HepG2 (cell line): ENCODE data around the gene SMURF1. TPM values are rescaled to one million over a fixed set of nuclear protein-coding genes. Genes with fewer than 3 reads are reported as not detected.
A peak's percentile ranks its signal among the peaks of the same experiment; 100 is the strongest.

Source experiments
- ATAC-seq: fragments of 200-7000 bp; cut with Tn5 transposase; 3 replicates; pipeline ENCODE4 v1.9.1; 2020; ENCODE audit warnings: mild to moderate bottlenecking, moderate library complexity
- BruUV-seq: library from RNA; stranded (reverse); fragments of 400-500 nt; replicated peaks from 2 replicates; lab custom pipeline; 2021; lab: Mats Ljungman, UMichigan
- CTCF ChIA-PET: fragments of 300-600 bp; formaldehyde crosslinking; extraction: SDS; loops from one replicate; lab custom pipeline; 2021; ENCODE audit warnings: low total read pairs, inconsistent platforms, low intra/inter-chr PET ratio; lab: Yijun Ruan, JAX
- POLR2A ChIA-PET: fragments of 350-600 bp; sonication (Branson Sonifier 250); formaldehyde crosslinking; loops from one replicate; lab custom pipeline; 2020; ENCODE audit warnings: antibody characterized with exemption, inconsistent platforms; lab: Yijun Ruan, JAX
- DNase-seq: peaks from one replicate; pipeline ENCODE4 v3.0.0-alpha.2; 2015; ENCODE audit warnings: low spot score
- FAIRE-seq: peaks from 3 replicates; lab custom pipeline; 2011; peaks lifted over from hg19 to GRCh38; lab: Jason Lieb, UNC
- H2AFZ ChIP-seq: one replicate; pipeline ENCODE4 v1.6.1; 2011; ENCODE audit warnings: low read length, inconsistent platforms
- H3K27ac ChIP-seq: fragments of 300-600 bp; 3 replicates; pipeline ENCODE4 v1.8.0; 2011; ENCODE audit warnings: mixed run types, mild to moderate bottlenecking, mixed read lengths, low read length, inconsistent platforms; ENCODE audit not compliant: insufficient read depth; ENCODE audit errors: extremely low read length
- H3K27me3 ChIP-seq, 2 experiments: fragments of 200-600 bp in 1 of 2; 2 replicates in 1 of 2; 3 replicates in 1 of 2; pipeline versions ENCODE4 v1.6.0 to v1.8.0; 2011; ENCODE audit warnings: low read length in 2 of 2, mild to moderate bottlenecking in 2 of 2, moderate library complexity in 2 of 2, inconsistent platforms in 1 of 2; ENCODE audit not compliant: insufficient read depth in 2 of 2, control insufficient read depth in 1 of 2
- H3K36me3 ChIP-seq, 2 experiments: fragments of 200-600 bp in 1 of 2; replicated peaks in 1 of 2; 2 replicates in 1 of 2; 3 replicates in 1 of 2; pipeline versions ENCODE4 v1.5.1 to v1.8.0; 2011; ENCODE audit warnings: low read length in 2 of 2, inconsistent platforms in 1 of 2; ENCODE audit not compliant: insufficient read depth in 2 of 2, control insufficient read depth in 1 of 2
- H3K4me1 ChIP-seq: 2 replicates; pipeline ENCODE4 v1.5.1; 2012; ENCODE audit warnings: low read length, inconsistent platforms; ENCODE audit not compliant: insufficient read depth
- H3K4me2 ChIP-seq: 2 replicates; pipeline ENCODE4 v1.6.0; 2011; ENCODE audit warnings: low read depth, low read length, inconsistent platforms
- H3K4me3 ChIP-seq, 3 experiments: fragments of 200-600 bp in 1 of 3; sonication (generic), shearing (Covaris generic) in 1 of 3; replicated peaks in 1 of 3; 2 replicates each; pipeline ENCODE4 v1.5.1; 2011 to 2016; ENCODE audit warnings: low read length in 3 of 3, inconsistent platforms in 2 of 3, low read depth in 2 of 3, mild to moderate bottlenecking in 2 of 3, control low read depth in 1 of 3, mixed read lengths in 1 of 3; ENCODE audit not compliant: insufficient read depth in 1 of 3
- H3K79me2 ChIP-seq: one replicate; pipeline ENCODE4 v1.6.1; 2011; ENCODE audit warnings: low read length, inconsistent platforms; ENCODE audit not compliant: insufficient read depth
- H3K9ac ChIP-seq: 2 replicates; pipeline ENCODE4 v1.6.0; 2011; ENCODE audit warnings: mild to moderate bottlenecking, low read depth, low read length, inconsistent platforms; ENCODE audit not compliant: insufficient read depth
- H3K9me3 ChIP-seq: 2 replicates; pipeline ENCODE4 v1.5.1; 2012; ENCODE audit warnings: mild to moderate bottlenecking, low read length
- H4K20me1 ChIP-seq: 2 replicates; pipeline ENCODE4 v1.6.0; 2011; ENCODE audit warnings: inconsistent platforms, mild to moderate bottlenecking, low read length, moderate library complexity; ENCODE audit not compliant: insufficient read depth
- AGO2 ChIP-seq: fragments of 200-400 bp; formaldehyde crosslinking; optimal IDR thresholded peaks from 2 replicates; pipeline ENCODE3; 2017; ENCODE audit warnings: mild to moderate bottlenecking, low read depth, low read length, moderate library complexity
- RFXAP ChIP-seq: sonication (generic); formaldehyde crosslinking; IDR thresholded peaks from 2 replicates; pipeline ENCODE4 v1.4.0; 2020; ENCODE audit warnings: missing genetic modification reagents, borderline replicate concordance
- ZNF441 ChIP-seq: sonication (generic); formaldehyde crosslinking; IDR thresholded peaks from 2 replicates; pipeline ENCODE4 v1.7.0; 2021; ENCODE audit warnings: missing genetic modification reagents, borderline replicate concordance
- WGBS: methylation state at CpG from one replicate; pipeline ENCODE4 v1.1.6; 2017; ENCODE audit warnings: low lambda C conversion rate; 5-methylcytosine and 5-hydroxymethylcytosine counted together
- in situ Hi-C: cut with HindIII; loops from 2 replicates; pipeline ENCODE4 v1.10.0; 2017; ENCODE audit warnings: low pct_unique_long_range_greater_than_20kb; ENCODE audit not compliant: extremely low pct_ligation_motif_present
- intact Hi-C: fragments of 100-400 bp; cut with micrococcal nuclease; formaldehyde crosslinking; loops from one replicate; pipeline ENCODE4 v1.10.0; 2022; ENCODE audit not compliant: unreplicated experiment
- polyA plus RNA-seq, 8 experiments: library from polyadenylated mRNA; depleted of rRNA in 3 of 8; stranded (reverse) in 7 of 8; unstranded in 1 of 8; fragments of >200 nt; fragmentation: Illumina TruSeq in 4 of 8; extraction: Trizol in 4 of 8; gene quantifications; 2 replicates each; pipeline versions ENCODE4 v1.2.1 to v1.2.3, GENCODE V29; 2011 to 2016; ENCODE audit warnings: low read depth in 4 of 8, missing spikeins in 1 of 8, mixed read lengths in 1 of 8; ENCODE audit not compliant: insufficient read depth in 1 of 8
- total RNA-seq, 5 experiments: library from RNA; depleted of rRNA; stranded (reverse); fragments of >200 nt; fragmentation: Illumina TruSeq; extraction: Trizol; gene quantifications; 2 replicates each; pipeline ENCODE4 v1.2.3, GENCODE V29; 2016; ENCODE audit warnings: low read depth in 1 of 5
- TF ChIP-seq, protein P1 (sequence below): sonication (generic); formaldehyde crosslinking; IDR thresholded peaks from 2 replicates; pipeline ENCODE4 v1.4.0; 2020; ENCODE audit warnings: missing genetic modification reagents
- TF ChIP-seq, protein P2 (sequence below): sonication (generic); formaldehyde crosslinking; IDR thresholded peaks from 2 replicates; pipeline ENCODE4 v1.4.0; 2020; ENCODE audit warnings: missing genetic modification reagents

Gene SMURF1
- total and polyA plus RNA-seq, 2 of the 13 experiments (the other 11 are each of a cell fraction or from before 2014, with no cell fraction given), result 8.3 to 11.1 TPM

DNA sequence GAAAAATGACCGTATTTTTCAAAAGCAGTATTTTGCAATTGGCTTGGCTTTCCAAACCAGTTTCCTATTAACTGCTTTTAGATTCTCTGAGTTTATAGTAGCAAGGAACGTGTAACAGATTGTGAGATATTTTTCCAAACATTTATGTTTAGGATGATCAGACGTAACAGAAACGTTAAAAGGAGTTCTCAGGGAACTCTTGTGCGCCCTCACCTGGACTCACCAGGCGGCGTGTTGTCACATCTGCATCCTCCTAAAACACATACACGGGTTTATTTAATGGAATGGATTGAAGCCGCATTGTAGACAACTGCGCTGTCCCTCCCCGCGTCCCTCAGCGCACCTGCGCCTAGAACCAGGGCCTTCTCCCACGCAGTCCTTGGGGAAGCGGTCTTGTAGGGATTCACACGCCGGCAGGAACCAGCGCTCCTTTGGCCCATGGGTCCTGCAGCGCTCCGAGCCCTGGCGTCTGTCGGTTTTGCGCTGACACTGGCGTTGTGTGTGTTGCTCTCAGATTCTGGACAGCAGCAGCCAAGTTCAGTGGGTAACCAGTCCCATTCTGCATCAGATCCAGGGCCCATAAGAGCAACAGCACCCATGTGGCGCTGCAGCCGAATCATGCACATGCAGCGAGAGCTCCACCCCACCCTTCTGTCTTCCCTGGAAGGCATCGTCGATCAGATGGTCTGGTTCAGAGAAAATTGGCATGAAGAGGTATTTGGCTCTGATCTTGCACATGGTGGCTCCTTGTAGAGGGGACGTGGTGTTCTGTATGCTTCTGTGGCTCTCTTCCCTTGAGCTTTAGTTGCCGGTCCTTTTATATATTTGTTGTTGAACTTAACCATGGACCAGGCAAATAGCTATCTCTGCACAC is 150.6 kb downstream of the SMURF1 start:
- Histone ChIP-seq H3K27ac (no peak overlapping the region), H3K36me3 (peaks cover 37 to 74% of the 10 kb centered on the region in 2 experiments), H3K4me2 (no peak overlapping the region), H3K9me3 (no peaks in the 10 kb centered on the region), H3K4me1 (no peaks in the 10 kb centered on the region), H4K20me1 (0 out of 2 replicates have a peak, but pooled peaks cover 2% of the 10 kb centered on the region), H3K9ac (no peak overlapping the region), H3K79me2 (no peaks in the 10 kb centered on the region), H3K27me3 (no peaks in the 10 kb centered on the region), H2AFZ (no peak overlapping the region), H3K4me3 (no peak overlapping the region)
- CTCF ChIA-PET, result no interaction called here
- WGBS, result 98% methylated on average over 30 of the region's 32 CpGs
- intact Hi-C loops, result no loop called here
- DNase-seq, result no peak
- POLR2A ChIA-PET, result no interaction called here
- no peak for FAIRE-seq
- in situ Hi-C loops, result no loop called here
- no TSS peak for BruUV-seq
- TF ChIP-seq, protein P1, sequence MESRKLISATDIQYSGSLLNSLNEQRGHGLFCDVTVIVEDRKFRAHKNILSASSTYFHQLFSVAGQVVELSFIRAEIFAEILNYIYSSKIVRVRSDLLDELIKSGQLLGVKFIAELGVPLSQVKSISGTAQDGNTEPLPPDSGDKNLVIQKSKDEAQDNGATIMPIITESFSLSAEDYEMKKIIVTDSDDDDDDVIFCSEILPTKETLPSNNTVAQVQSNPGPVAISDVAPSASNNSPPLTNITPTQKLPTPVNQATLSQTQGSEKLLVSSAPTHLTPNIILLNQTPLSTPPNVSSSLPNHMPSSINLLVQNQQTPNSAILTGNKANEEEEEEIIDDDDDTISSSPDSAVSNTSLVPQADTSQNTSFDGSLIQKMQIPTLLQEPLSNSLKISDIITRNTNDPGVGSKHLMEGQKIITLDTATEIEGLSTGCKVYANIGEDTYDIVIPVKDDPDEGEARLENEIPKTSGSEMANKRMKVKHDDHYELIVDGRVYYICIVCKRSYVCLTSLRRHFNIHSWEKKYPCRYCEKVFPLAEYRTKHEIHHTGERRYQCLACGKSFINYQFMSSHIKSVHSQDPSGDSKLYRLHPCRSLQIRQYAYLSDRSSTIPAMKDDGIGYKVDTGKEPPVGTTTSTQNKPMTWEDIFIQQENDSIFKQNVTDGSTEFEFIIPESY (CRISPR knock-in tag), result 0 out of 2 replicates have a peak, but pooled peaks have one; percentile 23
- TF ChIP-seq ZNF441 (CRISPR knock-in tag) (no peak), AGO2 (peak; percentile 19)
- ATAC-seq, result no peak

DNA sequence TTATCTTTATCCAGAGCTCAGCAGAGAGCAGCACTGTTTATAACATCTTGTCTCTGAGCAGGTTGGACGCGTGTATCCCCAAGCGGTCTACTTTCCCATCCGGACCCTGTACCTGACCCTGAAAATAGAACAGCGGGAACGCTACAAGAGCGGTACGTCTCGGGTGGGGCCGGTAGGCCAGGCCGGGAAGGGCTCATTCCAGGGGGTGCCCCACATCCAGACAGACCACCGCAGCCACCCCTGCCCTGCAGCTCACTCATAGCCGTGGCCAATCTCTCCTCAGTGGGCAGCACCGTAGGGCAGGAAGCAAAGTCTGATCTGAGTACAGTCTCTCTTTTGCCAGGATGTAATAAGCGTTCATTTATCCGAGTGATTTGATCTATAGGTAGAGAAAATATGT is 151.8 kb downstream of the SMURF1 start:
- Histone ChIP-seq H3K36me3 (peaks cover 37 to 78% of the 10 kb centered on the region in 2 experiments), H3K4me1 (no peaks in the 10 kb centered on the region), H3K9me3 (no peaks in the 10 kb centered on the region), H3K79me2 (no peaks in the 10 kb centered on the region), H3K27me3 (no peaks in the 10 kb centered on the region), H3K4me3 (no peak overlapping the region), H3K9ac (no peak overlapping the region), H3K4me2 (no peak overlapping the region), H4K20me1 (0 out of 2 replicates have a peak, but pooled peaks cover 2% of the 10 kb centered on the region), H3K27ac (no peak overlapping the region), H2AFZ (no peak overlapping the region)
- in situ Hi-C loops, result no loop called here
- ChIA-PET CTCF (no interaction called here), POLR2A (no interaction called here)
- intact Hi-C loops, result no loop called here
- no peak for TF ChIP-seq RFXAP
- TF ChIP-seq, protein P2, sequence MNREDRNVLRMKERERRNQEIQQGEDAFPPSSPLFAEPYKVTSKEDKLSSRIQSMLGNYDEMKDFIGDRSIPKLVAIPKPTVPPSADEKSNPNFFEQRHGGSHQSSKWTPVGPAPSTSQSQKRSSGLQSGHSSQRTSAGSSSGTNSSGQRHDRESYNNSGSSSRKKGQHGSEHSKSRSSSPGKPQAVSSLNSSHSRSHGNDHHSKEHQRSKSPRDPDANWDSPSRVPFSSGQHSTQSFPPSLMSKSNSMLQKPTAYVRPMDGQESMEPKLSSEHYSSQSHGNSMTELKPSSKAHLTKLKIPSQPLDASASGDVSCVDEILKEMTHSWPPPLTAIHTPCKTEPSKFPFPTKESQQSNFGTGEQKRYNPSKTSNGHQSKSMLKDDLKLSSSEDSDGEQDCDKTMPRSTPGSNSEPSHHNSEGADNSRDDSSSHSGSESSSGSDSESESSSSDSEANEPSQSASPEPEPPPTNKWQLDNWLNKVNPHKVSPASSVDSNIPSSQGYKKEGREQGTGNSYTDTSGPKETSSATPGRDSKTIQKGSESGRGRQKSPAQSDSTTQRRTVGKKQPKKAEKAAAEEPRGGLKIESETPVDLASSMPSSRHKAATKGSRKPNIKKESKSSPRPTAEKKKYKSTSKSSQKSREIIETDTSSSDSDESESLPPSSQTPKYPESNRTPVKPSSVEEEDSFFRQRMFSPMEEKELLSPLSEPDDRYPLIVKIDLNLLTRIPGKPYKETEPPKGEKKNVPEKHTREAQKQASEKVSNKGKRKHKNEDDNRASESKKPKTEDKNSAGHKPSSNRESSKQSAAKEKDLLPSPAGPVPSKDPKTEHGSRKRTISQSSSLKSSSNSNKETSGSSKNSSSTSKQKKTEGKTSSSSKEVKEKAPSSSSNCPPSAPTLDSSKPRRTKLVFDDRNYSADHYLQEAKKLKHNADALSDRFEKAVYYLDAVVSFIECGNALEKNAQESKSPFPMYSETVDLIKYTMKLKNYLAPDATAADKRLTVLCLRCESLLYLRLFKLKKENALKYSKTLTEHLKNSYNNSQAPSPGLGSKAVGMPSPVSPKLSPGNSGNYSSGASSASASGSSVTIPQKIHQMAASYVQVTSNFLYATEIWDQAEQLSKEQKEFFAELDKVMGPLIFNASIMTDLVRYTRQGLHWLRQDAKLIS, result no peak
- no peak for FAIRE-seq
- WGBS, result 97% methylated on average over 16 of the region's 16 CpGs
- DNase-seq, result no peak
- BruUV-seq, result no TSS peak
- ATAC-seq, result no peak
